GM21737 (cell line): ENCODE data around the gene INTS14.

Source experiments
- ATAC-seq: cut with Tn5 transposase; IDR thresholded peaks from one replicate; pipeline ENCODE4 v1.9.1; 2021; ENCODE audit warnings: mild to moderate bottlenecking, moderate library complexity; ENCODE audit not compliant: unreplicated experiment

INTS14 gene

GRCh38 chr15:65535192-65535591, 75.7 kb downstream of the INTS14 start:
- ATAC-seq, result no peak

GRCh38 chr15:65533057-65533756, 77.7 kb downstream of the INTS14 start:
- ATAC-seq, result no peak

- ATAC-seq, result no peak
These were observed 78.2 kb downstream of the INTS14 start for GRCh38 chr15:65532738-65533051.

- peak; percentile 80 for ATAC-seq
These were observed 80.4 kb downstream of the INTS14 start, which contains the start of gene HACD3 for GRCh38 chr15:65530318-65531111. Gene HACD3 (plus strand): TSS chr15:65530463. CDS start chr15:65530632, 169 bp downstream.

- no peak for ATAC-seq
These were observed 81.1 kb downstream of the INTS14 start for GRCh38 chr15:65529762-65530317.
